ENCODE measurements around the gene LRG1.
A peak's percentile ranks its signal among the peaks of the same experiment; 100 is the strongest.
"Not testable (repeated sequence)": the region's sequence is repeated elsewhere in the genome, so short reads cannot be mapped to it uniquely, and the experiment has no call there.

The LRG1 gene

GRCh38 chr19:4529924-4530522 lies 9.8 kb downstream of the LRG1 start:
- no peak for DNase-seq (ENCODE audit: low spot score)

GRCh38 chr19:4528843-4529242 lies 11.0 kb downstream of the LRG1 start:
- no peak for DNase-seq (ENCODE audit: low spot score)

- not testable (repeated sequence) for DNase-seq (ENCODE audit: low spot score)
Measured at GRCh38 chr19:4527377-4527776, 12.5 kb downstream of the LRG1 start.

- no peak for DNase-seq (ENCODE audit: low spot score)
Measured at GRCh38 chr19:4525563-4526002, 14.3 kb downstream of the LRG1 start.

GRCh38 chr19:4524808-4525562 lies 14.9 kb downstream of the LRG1 start:
- peak; percentile 85 for DNase-seq (ENCODE audit: low spot score)

GRCh38 chr19:4523306-4524110 lies 16.3 kb downstream of the LRG1 start:
- peak; percentile 75 for DNase-seq (ENCODE audit: low spot score)

- DNase-seq (ENCODE audit: low spot score): no peak
Measured at GRCh38 chr19:4522291-4523002, 17.4 kb downstream of the LRG1 start.

- no peak for DNase-seq (ENCODE audit: low spot score)
Measured at GRCh38 chr19:4521888-4522242, 18.0 kb downstream of the LRG1 start.

GRCh38 chr19:4521170-4521887 lies 18.5 kb downstream of the LRG1 start:
- peak; percentile 70 for DNase-seq (ENCODE audit: low spot score)

- DNase-seq (ENCODE audit: low spot score): no peak
Measured at GRCh38 chr19:4519521-4520277, 20.1 kb downstream of the LRG1 start.

GRCh38 chr19:4519172-4519496 lies 20.7 kb downstream of the LRG1 start:
- DNase-seq (ENCODE audit: low spot score): no peak

- DNase-seq (ENCODE audit: low spot score): no peak
Measured at GRCh38 chr19:4518345-4519171, 21.3 kb downstream of the LRG1 start, which contains the start of gene PLIN4. TSS of gene PLIN4 (minus strand) at chr19:4518486. CDS start at chr19:4518272, 214 bp downstream.

GRCh38 chr19:4517451-4518057 lies 22.3 kb downstream of the LRG1 start:
- no peak for DNase-seq (ENCODE audit: low spot score)

- no peak for DNase-seq (ENCODE audit: low spot score)
Measured at GRCh38 chr19:4516939-4517300, 22.9 kb downstream of the LRG1 start.

GRCh38 chr19:4516199-4516938 lies 23.5 kb downstream of the LRG1 start:
- DNase-seq (ENCODE audit: low spot score): no peak

GRCh38 chr19:4515732-4516131 lies 24.1 kb downstream of the LRG1 start:
- DNase-seq (ENCODE audit: low spot score): no peak

- no peak for DNase-seq (ENCODE audit: low spot score)
Measured at GRCh38 chr19:4513248-4513647, 26.6 kb downstream of the LRG1 start.

- DNase-seq (ENCODE audit: low spot score): no peak
Measured at GRCh38 chr19:4512070-4512469, 27.8 kb downstream of the LRG1 start.
